Fibroblast of skin of back (primary cell): ENCODE results near the gene TOR3A.
"Not testable (repeated sequence)": the region's sequence is repeated elsewhere in the genome, so short reads cannot be mapped to it uniquely, and the experiment has no call there.

Experiments used
- DNase-seq: peaks from one replicate; pipeline ENCODE4 v3.0.0-alpha.2; 2013

TOR3A gene

GRCh38 chr1:179107706-179108629, 26.1 kb downstream of the TOR3A start:
- DNase-seq: no peak

DNA sequence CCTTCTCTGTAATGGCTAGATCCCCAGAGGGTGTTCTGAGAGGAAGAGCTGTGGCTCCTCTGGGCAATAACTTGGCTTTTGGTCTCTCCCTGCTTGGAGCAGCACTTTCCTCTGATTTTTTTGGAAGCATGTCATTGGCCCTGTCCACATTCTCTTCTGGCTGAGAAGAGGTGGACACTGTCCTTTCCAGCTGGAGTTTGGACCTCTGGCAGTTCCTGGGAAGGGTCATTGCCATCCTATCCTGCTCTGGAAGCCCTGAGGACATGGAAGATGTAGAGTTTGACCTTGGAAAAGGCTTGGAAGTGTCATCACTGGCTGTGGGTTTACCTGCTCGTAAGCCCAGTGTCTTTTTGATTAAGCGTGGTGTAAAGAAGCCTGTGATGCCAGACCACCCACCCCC, 26.8 kb downstream of the TOR3A start:
- no peak for DNase-seq

DNA sequence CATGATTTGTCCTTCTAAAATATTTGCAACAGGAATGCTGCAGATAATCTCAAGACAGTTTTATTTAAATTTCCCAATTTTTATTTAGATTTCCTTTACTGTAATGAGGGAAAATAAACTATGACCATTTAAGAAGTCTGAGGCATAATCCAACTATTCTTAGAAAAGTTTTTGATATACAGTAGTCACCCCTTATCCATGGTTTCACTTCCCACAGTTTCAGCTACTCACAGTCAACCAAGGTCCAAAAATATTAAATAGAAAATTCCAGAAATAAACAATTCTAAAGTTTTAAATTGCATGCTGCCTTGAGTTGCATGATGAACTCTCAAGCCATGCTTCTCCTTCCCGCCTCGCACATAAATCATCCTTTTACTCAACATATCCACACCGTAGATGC, 33.3 kb downstream of the TOR3A start:
- no peak for DNase-seq

DNA sequence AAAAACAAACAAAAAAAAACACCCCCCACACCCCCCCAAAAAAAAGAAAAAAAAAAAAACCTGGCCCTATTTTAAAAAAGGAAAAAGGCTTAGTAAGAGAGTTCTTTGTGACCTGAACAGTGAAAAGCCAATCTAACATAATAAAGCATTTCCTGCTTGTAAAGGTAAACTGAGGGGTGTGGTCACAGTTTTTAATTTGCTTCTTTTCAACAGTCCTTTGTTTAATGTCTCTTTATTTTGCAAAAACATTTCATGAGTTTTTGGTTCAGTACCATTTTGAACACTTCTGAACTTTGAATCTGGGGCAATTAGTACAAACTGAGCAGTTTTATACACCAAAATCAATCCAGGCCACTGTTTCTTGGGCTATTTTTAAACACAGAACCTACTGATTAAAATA, 37.6 kb downstream of the TOR3A start:
- no peak for DNase-seq

DNA sequence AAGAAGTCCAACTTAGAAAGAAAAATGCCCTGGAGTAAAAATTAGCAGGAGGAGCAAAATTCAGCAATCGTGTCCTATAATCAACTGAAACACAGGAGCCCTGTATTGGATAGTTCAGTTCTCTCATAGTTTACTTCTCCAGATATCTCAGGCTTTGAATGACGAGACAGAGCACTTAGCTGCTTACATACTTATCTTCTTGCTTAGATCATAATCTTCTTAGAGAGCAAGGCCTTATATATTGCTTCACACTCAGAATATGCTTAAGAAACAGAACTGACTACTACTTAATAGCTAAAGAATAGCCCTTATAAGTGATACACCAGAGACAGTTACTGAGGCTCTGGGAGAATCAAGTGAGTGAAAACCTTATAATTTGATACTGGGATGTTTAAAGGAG, 38.9 kb downstream of the TOR3A start:
- no peak for DNase-seq

- peak; percentile 63 for DNase-seq
Observed at GRCh38 chr1:179121159-179121938, 39.5 kb downstream of the TOR3A start.

DNA sequence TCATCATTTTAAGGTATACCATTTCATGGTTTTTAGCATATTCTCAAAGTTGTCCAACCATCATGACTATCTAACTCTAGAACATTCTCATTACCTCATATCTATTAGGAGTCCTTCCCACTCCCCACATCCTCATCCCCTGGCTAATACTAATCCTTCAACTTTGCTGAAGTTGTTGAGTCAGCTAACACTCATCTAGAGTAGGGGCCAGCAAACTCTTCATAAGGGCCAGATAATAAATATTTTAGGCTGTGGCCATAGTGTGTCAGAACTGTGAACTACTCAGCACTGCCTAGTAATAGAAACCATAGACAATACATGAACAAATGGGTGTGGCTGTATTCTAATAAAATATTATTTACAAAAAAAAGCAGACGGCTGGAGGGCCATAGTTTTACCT, 43.0 kb downstream of the TOR3A start:
- DNase-seq: peak; percentile 53

DNA sequence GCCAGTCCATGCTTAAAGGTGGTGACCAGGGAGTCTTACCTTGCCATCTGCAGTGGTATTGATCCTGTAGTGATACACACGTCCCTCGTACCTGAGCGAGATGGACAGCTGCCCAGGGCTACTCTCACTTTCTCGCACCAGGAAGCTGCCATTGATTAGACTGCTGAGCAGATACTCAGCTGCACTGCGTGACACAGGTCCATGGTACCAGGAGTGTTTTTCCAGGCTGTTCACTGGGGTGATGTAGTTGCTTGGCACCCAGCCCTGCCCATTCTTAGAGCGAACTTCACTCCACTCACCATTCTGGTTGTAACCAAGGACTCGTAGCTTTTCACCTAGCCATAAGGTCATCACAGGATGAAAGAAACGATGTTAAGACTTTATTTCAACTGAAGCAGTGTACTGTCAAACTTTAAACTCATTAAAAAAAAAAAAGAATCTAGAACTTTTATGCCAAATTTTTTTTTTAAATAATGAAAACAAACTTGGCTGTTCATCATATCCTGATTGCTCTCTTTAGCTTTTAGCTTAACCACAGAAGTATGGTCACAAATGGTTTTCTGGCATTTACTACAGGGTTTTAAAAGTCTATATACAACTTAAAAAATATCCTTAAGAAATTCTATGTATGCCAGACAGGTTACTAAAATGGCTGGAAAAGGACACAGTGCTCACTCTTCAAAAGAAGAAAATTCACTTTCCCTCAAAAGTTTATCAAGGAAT, 44.6 kb downstream of the TOR3A start:
- DNase-seq: no peak

GRCh38 chr1:179127163-179127895, 45.5 kb downstream of the TOR3A start:
- DNase-seq: peak; percentile 71

DNA sequence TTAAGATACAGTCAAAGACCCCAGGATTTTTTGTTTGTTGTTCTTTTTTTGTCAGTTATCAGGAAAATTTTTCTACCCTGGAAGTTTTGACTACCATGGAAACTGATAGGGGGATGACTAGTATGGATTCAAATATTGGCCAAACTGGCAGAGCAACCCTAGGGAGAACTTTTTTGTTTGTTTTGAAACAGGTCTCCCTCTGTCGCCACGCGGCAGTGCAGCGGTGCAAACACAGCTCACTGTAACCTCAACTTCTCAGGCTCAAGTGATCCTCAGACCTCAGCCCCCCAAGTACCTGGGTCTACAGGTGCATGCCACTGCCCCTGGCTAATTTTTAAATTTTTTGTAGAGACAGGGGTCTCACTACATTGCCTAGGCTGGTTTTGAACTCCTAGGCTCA, 46.6 kb downstream of the TOR3A start:
- DNase-seq: no peak

- peak; percentile 26 for DNase-seq
Observed at GRCh38 chr1:179129702-179130473, 48.0 kb downstream of the TOR3A start.

DNA sequence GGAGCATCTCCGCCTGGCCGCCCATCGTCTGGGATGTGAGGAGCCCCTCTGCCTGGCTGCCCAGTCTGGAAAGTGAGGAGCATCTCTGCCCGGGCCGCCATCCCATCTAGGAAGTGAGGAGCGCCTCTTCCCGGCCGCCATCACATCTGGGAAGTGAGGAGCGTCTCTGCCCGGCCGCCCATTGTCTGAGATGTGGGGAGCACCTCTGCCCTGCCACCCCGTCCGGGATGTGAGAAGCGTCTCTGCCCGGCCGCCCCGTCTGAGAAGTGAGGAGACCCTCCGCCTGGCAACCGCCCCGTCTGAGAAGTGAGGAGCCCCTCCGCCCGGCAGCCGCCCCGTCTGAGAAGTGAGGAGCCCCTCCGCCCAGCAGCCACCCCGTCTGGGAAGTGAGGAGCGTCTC, 53.3 kb downstream of the TOR3A start:
- DNase-seq: not testable (repeated sequence)

DNA sequence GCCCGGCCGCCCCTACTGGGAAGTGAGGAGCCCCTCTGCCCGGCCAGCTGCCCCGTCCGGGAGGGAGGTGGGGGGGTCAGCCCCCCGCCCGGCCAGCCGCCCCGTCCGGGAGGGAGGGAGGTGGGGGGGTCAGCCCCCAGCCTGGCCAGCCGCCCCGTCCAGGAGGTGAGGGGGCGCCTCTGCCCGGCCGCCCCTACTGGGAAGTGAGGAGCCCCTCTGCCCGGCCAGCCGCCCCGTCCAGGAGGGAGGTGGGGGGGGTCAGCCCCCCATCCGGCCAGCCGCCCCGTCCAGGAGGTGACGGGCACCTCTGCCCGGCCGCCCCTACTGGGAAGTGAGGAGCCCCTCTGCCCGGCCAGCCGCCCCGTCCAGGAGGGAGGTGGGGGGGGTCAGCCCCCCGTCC, 53.8 kb downstream of the TOR3A start:
- not testable (repeated sequence) for DNase-seq

DNA sequence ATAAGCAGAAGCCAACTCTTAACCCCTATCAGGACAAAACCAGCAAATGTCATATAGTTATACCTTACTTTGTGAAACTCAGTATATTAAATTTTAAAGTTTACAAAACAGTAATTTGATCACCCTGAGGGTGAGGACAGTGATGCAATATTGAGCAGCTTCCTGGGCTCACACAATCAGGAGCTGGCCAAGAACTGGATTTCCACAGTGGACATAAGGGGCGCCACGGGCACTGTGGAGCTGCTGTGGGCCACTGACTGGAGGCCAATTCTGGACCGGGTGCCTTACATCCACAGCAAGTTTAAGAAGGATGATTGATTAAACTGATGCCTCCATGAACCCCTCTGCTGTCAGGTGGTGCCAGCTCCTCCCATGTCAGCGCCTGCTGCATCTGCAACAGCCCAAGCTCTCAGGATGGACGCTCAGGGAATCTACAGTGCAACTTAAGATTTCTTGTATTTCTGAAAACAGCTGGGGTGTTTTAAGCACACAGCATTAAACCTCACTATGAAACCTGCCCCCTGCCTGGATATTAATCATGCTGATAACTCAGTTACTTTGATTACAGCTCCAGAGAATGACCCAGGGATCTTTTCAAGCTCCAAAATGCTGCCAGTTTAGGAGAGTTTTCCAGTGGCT, 55.9 kb downstream of the TOR3A start:
- no peak for DNase-seq

DNA sequence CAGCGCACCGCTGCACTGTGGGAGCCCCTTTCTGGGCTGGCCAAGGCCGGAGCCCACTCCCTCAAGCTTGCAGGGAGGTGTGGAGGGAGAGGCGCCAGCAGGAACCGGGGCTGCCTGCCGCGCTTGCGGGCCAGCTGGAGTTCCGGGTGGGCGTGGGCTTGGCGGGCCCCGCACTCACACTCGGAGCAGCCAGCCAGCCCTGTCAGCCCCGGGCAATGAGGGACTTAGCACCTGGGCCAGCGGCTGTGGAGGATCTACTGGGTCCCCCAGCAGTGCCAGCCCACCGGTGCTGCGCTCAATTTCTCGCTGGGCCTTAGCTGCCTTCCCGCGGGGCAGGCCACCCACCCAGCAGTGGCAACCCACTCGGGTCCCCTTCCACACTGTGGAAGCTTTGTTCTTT, 56.9 kb downstream of the TOR3A start:
- not testable (repeated sequence) for DNase-seq

DNA sequence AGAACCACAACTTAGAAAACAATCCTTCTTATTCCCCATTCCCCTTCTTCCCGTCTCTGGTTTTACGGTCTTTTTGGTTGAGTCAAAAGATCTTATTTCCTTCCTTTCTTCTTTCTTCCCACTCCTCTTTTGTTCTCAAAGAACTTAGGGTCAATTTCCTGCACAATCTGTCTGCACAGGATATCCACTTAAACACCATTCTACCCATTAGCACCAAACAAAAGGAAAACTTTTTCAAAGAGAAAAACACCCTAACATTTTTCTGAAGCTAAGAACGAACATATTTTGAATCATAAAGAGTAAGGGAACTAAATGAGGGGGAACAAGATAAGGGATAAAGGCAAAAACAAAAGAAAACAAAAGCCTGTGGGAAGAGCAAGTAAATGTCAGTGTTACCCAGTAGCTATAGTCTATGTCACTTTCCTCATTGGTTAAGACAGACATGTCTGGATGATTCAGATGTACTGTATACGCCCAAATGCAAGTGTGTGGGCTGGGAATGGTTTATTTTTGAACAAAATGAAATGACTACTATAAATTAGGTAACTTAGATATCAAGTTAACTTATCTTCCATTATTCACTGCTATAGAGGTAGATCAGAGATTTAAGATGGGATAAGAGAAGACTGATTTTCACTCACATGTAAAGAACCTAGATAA, 59.9 kb downstream of the TOR3A start:
- DNase-seq: peak; percentile 85

- DNase-seq: peak; percentile 98
Observed at GRCh38 chr1:179142889-179143299, 61.0 kb downstream of the TOR3A start.

GRCh38 chr1:179143322-179143721, 61.5 kb downstream of the TOR3A start:
- DNase-seq: peak; percentile 96

DNA sequence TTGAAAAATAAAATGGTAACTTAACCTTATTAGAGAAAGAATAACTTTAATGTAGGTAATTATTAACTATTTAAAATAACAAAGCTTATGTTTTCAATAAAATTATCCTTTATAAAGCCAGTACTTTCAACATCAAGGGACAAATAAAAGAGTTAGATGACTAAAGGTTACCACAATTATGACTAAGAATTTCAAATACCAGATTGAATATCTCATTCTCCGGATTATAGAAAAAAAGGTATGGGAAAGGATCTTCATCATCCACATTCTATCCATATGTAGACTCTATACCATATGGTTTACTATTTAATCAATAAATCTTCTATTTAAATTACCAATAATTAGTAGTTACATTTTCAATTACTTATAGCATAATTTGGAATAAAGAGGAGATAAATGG, 62.8 kb downstream of the TOR3A start:
- DNase-seq: peak; percentile 64

DNA sequence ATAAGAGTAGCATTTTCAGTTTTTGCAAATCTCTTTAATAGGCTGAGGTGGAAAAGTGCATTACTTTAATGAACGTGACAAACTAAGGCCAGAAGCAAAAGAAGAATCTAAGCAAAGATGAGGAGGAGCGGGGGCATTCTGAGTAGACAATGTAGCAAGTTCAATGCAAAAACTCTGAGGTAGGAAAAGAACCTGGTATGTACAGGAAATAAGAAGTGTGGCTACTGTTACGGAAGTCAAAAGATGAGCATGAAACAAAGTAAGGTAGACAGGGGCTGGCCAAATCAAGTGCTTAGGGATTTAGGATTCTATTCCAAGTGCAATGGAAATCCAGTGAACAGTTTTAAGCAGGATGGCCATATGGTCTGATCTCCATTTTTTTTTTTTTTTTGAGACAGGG, 63.7 kb downstream of the TOR3A start:
- DNase-seq: no peak
